Measurements from ENCODE around the gene ATXN7L1. TPM values are rescaled to one million over a fixed set of nuclear protein-coding genes. Genes with fewer than 3 reads are reported as not detected.

Gene ATXN7L1
- total and polyA plus RNA-seq, 2 of the 4 experiments (the other 2 are of a cell fraction), result 3.5 to 4.3 TPM

DNA sequence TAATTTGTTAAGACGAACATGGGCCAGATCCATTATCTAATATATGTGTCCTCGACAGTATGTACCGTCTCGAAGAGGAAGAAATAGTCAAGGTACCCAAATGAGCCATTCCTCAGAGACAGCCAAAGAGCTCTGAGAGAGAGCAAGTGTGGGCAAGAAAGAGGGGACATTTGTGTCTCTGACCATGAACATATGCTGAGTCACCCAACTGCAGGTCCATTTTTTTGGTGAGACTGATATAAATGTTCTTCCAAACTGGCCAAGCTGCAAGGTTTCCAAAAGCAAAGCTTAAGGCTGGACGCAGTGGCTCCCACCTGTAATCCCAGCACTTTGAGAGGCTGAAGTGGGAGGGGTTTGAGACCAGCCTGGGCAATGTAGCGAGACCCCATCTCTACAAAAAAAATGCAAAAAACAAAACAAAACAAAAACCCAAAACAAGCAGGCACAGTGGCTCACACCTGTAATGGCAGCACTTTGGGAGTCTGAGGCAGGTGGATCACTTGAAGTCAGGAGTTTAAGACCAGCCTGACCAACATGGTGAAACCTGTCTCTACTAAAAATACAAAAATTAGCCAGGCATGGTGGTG, 26.0 kb upstream of the ATXN7L1 start:
- no peak overlapping the region for H2AK5ac ChIP-seq (ENCODE audit: low read depth, low read length)
- H3K4me3 ChIP-seq (ENCODE audit: insufficient read depth, low read depth, low read length), result no peak overlapping the region
- in situ Hi-C loops (cut with MboI; ENCODE audit: low sequenced_read_pairs) (no loop called here), dilution Hi-C loops (cut with HindIII; ENCODE audit: low sequenced_read_pairs, unreplicated experiment) (no loop called here), intact Hi-C loops (cut with micrococcal nuclease) (no loop called here)
- no peak overlapping the region for H3K18ac ChIP-seq (ENCODE audit: low read depth, low read length)
- 96% methylated on average over 4 of the region's 6 CpGs; no CpG with 5 or more reads in 1 of the 2 experiments for WGBS, 2 experiments (ENCODE audit: extremely low coverage in 2 of 2, insufficient read length in 1 of 2)
- H3K9ac ChIP-seq (ENCODE audit: low read depth, low read length), result no peak overlapping the region
- H3K56ac ChIP-seq (ENCODE audit: extremely low read depth, insufficient read depth, low read length), result no peak overlapping the region
- H2BK20ac ChIP-seq (ENCODE audit: low read depth, low read length), result no peak overlapping the region
- TF ChIP-seq RCOR1 (IDR thresholded peaks at IDR 0.05; ENCODE audit: insufficient replicate concordance, low read length) (no peak), FOS (IDR thresholded peaks at IDR 0.05; ENCODE audit: low read depth, low read length) (no peak), RFX5 (IDR thresholded peaks at IDR 0.05; ENCODE audit: low read depth, low read length) (no peak), NFE2L2 (IDR thresholded peaks at IDR 0.05; ENCODE audit: low read depth, low read length) (0 out of 2 replicates have a peak, but pooled peaks have one; percentile 27), SMC3 (IDR thresholded peaks at IDR 0.05; ENCODE audit: low read depth, low read length) (no peak), POLR2A (IDR thresholded peaks at IDR 0.05; ENCODE audit: low read depth, low read length) (no peak)
- H2BK15ac ChIP-seq (ENCODE audit: low read depth, low read length), result no peak overlapping the region
- POLR2A ChIA-PET (ENCODE audit: unreplicated experiment), result no interaction called here
- H3K23ac ChIP-seq (ENCODE audit: low read depth, low read length), result no peak overlapping the region
- no peak overlapping the region for H2BK5ac ChIP-seq (ENCODE audit: low read depth, low read length, poor library complexity, severe bottlenecking)
- H2AK9ac ChIP-seq (replicated peaks; ENCODE audit: low read depth, low read length, poor library complexity), result no peak overlapping the region
- H3K27me3 ChIP-seq (ENCODE audit: control insufficient read depth, insufficient read depth, low read length), result no peaks in the 10 kb centered on the region
- H3K4me2 ChIP-seq (ENCODE audit: low read depth, low read length), result no peak overlapping the region
- no peak overlapping the region for H3K4ac ChIP-seq (ENCODE audit: low read depth, low read length)
- 0 out of 2 replicates have a peak, but pooled peaks cover 1% of the 10 kb centered on the region for H3K9me3 ChIP-seq (ENCODE audit: control insufficient read depth, insufficient read depth, low read length)
- no peak overlapping the region for H4K8ac ChIP-seq (ENCODE audit: low read depth in 2 of 2, low read length in 2 of 2)
- no peak overlapping the region for H4K91ac ChIP-seq (ENCODE audit: insufficient read depth, low read depth, low read length)
- no peak overlapping the region for H3K14ac ChIP-seq (replicated peaks; ENCODE audit: low read depth, low read length)
- no peaks in the 10 kb centered on the region; the same call in 1 of the 2 replicates for H4K20me1 ChIP-seq (ENCODE audit: insufficient read depth, low read length)
- H3K36me3 ChIP-seq (ENCODE audit: control insufficient read depth, insufficient read depth, low read length), result no peaks in the 10 kb centered on the region
- H4K5ac ChIP-seq (ENCODE audit: low read depth, low read length), result no peak overlapping the region
- CTCF ChIA-PET, result no interaction called here
- no peak overlapping the region for H2BK120ac ChIP-seq (ENCODE audit: low read depth, low read length)
- H3K4me1 ChIP-seq (ENCODE audit: control insufficient read depth, insufficient read depth, low read length), result no peaks in the 10 kb centered on the region
- ATAC-seq (ENCODE audit: low read depth) (no peak), DNase-seq (no peak)
- no peaks in the 10 kb centered on the region for H3K9me1 ChIP-seq (ENCODE audit: insufficient read depth, low read length)
- H3K79me1 ChIP-seq (ENCODE audit: low read depth in 1 of 2, low read length in 2 of 2), result no peaks in the 10 kb centered on the region
- H3K27ac ChIP-seq (ENCODE audit: insufficient read depth, low read length), result no peak overlapping the region
- BruUV-seq (replicated peaks), result no TSS peak
- H2AFZ ChIP-seq (replicated peaks; ENCODE audit: low read length, poor library complexity), result no peak overlapping the region

Measured in IMR-90 (cell line).